Measurements from ENCODE around the gene ACOXL.

The ACOXL gene

GRCh38 chr2:110978148-110978547, 245.8 kb downstream of the ACOXL start:
- no peak for TF ChIP-seq CTCF (IDR thresholded peaks at IDR 0.05)

GRCh38 chr2:110978756-110979470, 246.5 kb downstream of the ACOXL start:
- H3K27me3 ChIP-seq (ENCODE audit: control insufficient read depth, insufficient read depth, low read length), result no peaks in the 10 kb centered on the region
- H3K79me2 ChIP-seq, result no peaks in the 10 kb centered on the region
- no peak overlapping the region for H2AFZ ChIP-seq
- H3K9ac ChIP-seq, result no peak overlapping the region
- no peaks in the 10 kb centered on the region for H3K9me3 ChIP-seq (ENCODE audit: control insufficient read depth, low read length)
- H3K36me3 ChIP-seq (ENCODE audit: control insufficient read depth, insufficient read depth, low read length), result no peaks in the 10 kb centered on the region
- TF ChIP-seq CTCF (IDR thresholded peaks at IDR 0.05), result no peak
- H3K4me1 ChIP-seq, result no peaks in the 10 kb centered on the region
- H3K27ac ChIP-seq, result no peak overlapping the region
- no peak overlapping the region for H3K4me3 ChIP-seq (ENCODE audit: low read depth, low read length)
- no peak overlapping the region for H3K4me2 ChIP-seq (ENCODE audit: low read length)

More at GRCh38 chr2:110978148-110978547, 245.8 kb downstream of the ACOXL start:
- H3K27me3 ChIP-seq (ENCODE audit: control insufficient read depth, insufficient read depth, low read length), result no peaks in the 10 kb centered on the region
- no peak overlapping the region for H3K27ac ChIP-seq
- H3K36me3 ChIP-seq (ENCODE audit: control insufficient read depth, insufficient read depth, low read length), result no peaks in the 10 kb centered on the region
- no peak overlapping the region for H2AFZ ChIP-seq
- H3K4me2 ChIP-seq (ENCODE audit: low read length), result no peak overlapping the region
- no peaks in the 10 kb centered on the region for H3K79me2 ChIP-seq
- H3K4me3 ChIP-seq (ENCODE audit: low read depth, low read length), result no peak overlapping the region
- H3K9me3 ChIP-seq (ENCODE audit: control insufficient read depth, low read length), result no peaks in the 10 kb centered on the region
- no peak overlapping the region for H3K9ac ChIP-seq
- no peaks in the 10 kb centered on the region for H3K4me1 ChIP-seq

- H3K4me3 ChIP-seq (ENCODE audit: low read depth, low read length), result no peak overlapping the region
- no peaks in the 10 kb centered on the region for H3K4me1 ChIP-seq
- no peak overlapping the region for H2AFZ ChIP-seq
- H3K4me2 ChIP-seq (ENCODE audit: low read length), result no peak overlapping the region
- no peaks in the 10 kb centered on the region for H3K79me2 ChIP-seq
- H3K27ac ChIP-seq, result no peak overlapping the region
- H3K36me3 ChIP-seq (ENCODE audit: control insufficient read depth, insufficient read depth, low read length), result no peaks in the 10 kb centered on the region
- H3K27me3 ChIP-seq (ENCODE audit: control insufficient read depth, insufficient read depth, low read length), result no peaks in the 10 kb centered on the region
- no peak overlapping the region for H3K9ac ChIP-seq
- H3K9me3 ChIP-seq (ENCODE audit: control insufficient read depth, low read length), result no peaks in the 10 kb centered on the region
- TF ChIP-seq CTCF (IDR thresholded peaks at IDR 0.05), result no peak
Observed at GRCh38 chr2:110979471-110980338, 247.3 kb downstream of the ACOXL start.

DNA sequence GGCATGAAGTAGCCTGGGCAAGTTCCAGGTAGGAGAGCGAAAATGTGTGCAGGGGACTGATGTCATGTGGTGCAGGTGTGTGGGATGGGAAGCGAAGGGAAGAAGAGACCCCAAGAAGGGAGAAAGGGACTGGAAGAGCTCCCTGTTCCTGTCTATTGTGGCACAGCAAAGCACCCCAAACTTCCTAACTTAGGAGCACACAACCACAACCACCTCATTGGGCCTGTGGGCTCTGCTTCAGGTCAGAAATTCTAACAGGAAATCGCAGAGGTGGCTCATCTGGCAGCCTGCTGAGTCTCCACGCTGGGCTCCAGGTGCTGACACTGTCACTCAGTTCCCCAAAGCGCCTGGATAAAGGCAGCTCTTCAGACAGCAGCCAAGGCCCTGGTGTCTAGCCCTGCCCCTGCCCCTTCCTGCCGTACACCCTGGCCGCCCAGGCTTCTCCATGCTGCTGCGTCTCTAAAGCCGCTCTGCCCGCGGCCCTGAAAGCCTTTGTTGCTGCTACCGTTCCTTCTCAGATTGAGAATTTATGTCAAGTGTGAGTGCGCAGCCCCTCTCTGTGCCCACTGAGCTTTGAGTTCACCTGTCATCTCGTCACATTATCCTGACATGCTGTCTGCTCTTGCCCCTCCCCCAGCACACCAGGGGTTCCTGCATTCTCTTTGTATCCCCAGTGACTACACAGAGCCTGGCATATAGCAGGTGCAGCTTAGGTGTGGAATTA, 248.1 kb downstream of the ACOXL start:
- TF ChIP-seq CTCF (IDR thresholded peaks at IDR 0.05), result no peak

More for the DNA sequence above, 248.1 kb downstream of the ACOXL start:
- no peaks in the 10 kb centered on the region for H3K27me3 ChIP-seq (ENCODE audit: control insufficient read depth, insufficient read depth, low read length)
- no peak overlapping the region for H3K4me3 ChIP-seq (ENCODE audit: low read depth, low read length)
- no peak overlapping the region for H2AFZ ChIP-seq
- H3K79me2 ChIP-seq, result no peaks in the 10 kb centered on the region
- no peaks in the 10 kb centered on the region for H3K9me3 ChIP-seq (ENCODE audit: control insufficient read depth, low read length)
- no peaks in the 10 kb centered on the region for H3K4me1 ChIP-seq
- H3K4me2 ChIP-seq (ENCODE audit: low read length), result no peak overlapping the region
- no peaks in the 10 kb centered on the region for H3K36me3 ChIP-seq (ENCODE audit: control insufficient read depth, insufficient read depth, low read length)
- no peak overlapping the region for H3K9ac ChIP-seq
- no peak overlapping the region for H3K27ac ChIP-seq
